Erythroblast (primary cell): ENCODE data around the gene ZNF638.

Source experiments
- GATA1 ChIP-seq: IDR thresholded peaks from 2 replicates; pipeline ENCODE4 v1.6.1; 2011; ENCODE audit warnings: low read depth, mild to moderate bottlenecking, control low read depth, low read length, moderate library complexity
- POLR2A ChIP-seq: IDR thresholded peaks from 2 replicates; pipeline ENCODE4 v1.6.1; 2011; ENCODE audit warnings: mild to moderate bottlenecking, low read length

DNA sequence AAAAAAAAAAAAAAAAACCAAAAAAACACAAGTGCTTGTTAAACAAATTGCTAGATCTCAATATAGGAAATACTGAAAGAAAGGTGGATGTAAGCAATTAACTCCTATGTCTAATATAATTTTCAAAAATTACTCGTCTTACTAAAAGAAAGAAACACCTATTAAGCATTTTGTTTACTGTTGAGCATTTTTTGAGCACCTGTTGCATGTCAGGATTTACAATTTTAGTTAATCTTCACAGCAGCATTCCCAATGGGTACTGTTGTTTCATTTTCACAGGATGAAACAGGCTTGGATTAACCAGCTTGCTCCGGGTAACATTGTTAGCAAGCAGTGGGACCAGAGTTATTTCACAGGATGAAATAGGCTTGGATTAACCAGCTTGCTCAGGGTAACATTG is 4.8 kb downstream of the ZNF638 start:
- TF ChIP-seq POLR2A (no peak), GATA1 (no peak)
